D721Med (cell line): ENCODE measurements around the gene DHRS13.
"Not testable (repeated sequence)": the region's sequence is repeated elsewhere in the genome, so short reads cannot be mapped to it uniquely, and the experiment has no call there.

Experiments
- DNase-seq: peaks from one replicate; pipeline ENCODE4 v3.0.0; 2011; ENCODE audit warnings: low spot score; ENCODE audit not compliant: insufficient read length
- FAIRE-seq: peaks from 2 replicates; lab custom pipeline; 2011; peaks lifted over from hg19 to GRCh38; lab: Jason Lieb, UNC
- CTCF ChIP-seq: IDR thresholded peaks from 2 replicates; pipeline ENCODE4 v1.5.1; 2012; ENCODE audit warnings: mild to moderate bottlenecking, control low read depth; ENCODE audit not compliant: insufficient read depth; ENCODE audit errors: missing control alignments

Gene DHRS13

GRCh38 chr17:28896491-28896883 lies 6.4 kb downstream of the DHRS13 start:
- FAIRE-seq, result no peak
- no peak for DNase-seq
- TF ChIP-seq CTCF, result no peak

- DNase-seq, result no peak
- FAIRE-seq, result no peak
- TF ChIP-seq CTCF, result no peak
Measured at GRCh38 chr17:28895794-28896447, 7.0 kb downstream of the DHRS13 start.

GRCh38 chr17:28893248-28894183 lies 9.4 kb downstream of the DHRS13 start:
- not testable (repeated sequence) for FAIRE-seq, DNase-seq

- FAIRE-seq (no peak), DNase-seq (no peak)
- no peak for TF ChIP-seq CTCF
Measured at GRCh38 chr17:28892024-28892423, 10.9 kb downstream of the DHRS13 start.

GRCh38 chr17:28891201-28891600 lies 11.7 kb downstream of the DHRS13 start:
- DNase-seq (no peak), FAIRE-seq (no peak)
- no peak for TF ChIP-seq CTCF

GRCh38 chr17:28889996-28890395 lies 12.9 kb downstream of the DHRS13 start:
- no peak for TF ChIP-seq CTCF
- DNase-seq (no peak), FAIRE-seq (no peak)

GRCh38 chr17:28888832-28889231 lies 14.0 kb downstream of the DHRS13 start:
- DNase-seq, result no peak
- no peak for TF ChIP-seq CTCF
- FAIRE-seq, result no peak
